Measurements from ENCODE around the gene PNPLA1.

The PNPLA1 gene

GRCh38 chr6:36285797-36286196 lies 15.9 kb downstream of the PNPLA1 start:
- no peak for DNase-seq (ENCODE audit: low read depth)

- DNase-seq (ENCODE audit: low read depth): no peak
These were observed 17.0 kb downstream of the PNPLA1 start for GRCh38 chr6:36286858-36287257.

GRCh38 chr6:36289281-36289878 lies 19.5 kb downstream of the PNPLA1 start:
- no peak for DNase-seq (ENCODE audit: low read depth)

DNA sequence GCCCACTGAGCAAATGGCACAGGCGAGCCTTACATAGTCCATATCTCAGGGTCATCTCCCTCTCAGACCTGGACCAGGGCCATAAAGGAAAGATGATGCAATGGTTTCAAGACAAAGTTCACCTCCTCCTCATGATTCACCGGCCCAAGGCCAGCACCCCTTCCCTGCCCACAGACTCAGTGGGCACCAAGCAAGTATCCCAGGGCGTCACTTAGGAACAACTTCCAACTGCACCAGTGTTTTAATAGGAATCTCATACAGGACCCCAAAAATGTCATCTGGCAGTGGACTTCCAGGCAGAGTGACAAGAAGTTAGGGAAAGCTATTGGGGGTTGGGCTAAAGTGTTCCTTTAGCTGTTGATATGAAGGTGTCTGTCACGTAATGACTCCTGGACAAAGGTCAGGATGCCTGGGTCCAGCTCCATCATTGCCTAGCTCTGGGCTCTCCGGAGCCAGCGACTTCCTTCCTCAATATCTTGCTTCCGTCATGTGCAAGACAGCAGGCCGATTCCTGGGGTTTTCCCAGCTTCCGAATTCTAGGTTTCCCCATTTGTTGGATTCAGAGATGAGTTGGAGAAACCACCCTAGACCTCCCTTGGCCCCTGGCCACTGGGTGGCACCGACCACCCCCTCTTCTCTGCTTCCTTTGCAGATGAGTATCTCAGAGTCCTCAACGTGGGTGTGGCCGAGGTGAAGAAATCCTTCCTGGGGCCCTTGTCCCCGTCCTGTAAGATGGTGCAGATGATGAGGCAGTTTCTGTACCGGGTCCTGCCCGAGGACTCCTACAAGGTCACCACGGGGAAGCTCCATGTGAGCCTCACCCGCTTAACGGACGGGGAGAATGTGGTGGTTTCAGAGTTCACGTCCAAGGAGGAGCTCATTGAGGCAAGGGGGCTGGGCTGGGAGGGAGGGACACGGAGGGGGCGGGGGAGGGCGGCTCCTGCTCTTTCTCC lies 21.1 kb downstream of the PNPLA1 start:
- DNase-seq (ENCODE audit: low read depth): no peak

GRCh38 chr6:36292170-36292569 lies 22.3 kb downstream of the PNPLA1 start:
- no peak for DNase-seq (ENCODE audit: low read depth)

GRCh38 chr6:36296240-36296639 lies 26.4 kb downstream of the PNPLA1 start:
- no peak for DNase-seq (ENCODE audit: low read depth)

GRCh38 chr6:36297051-36297450 lies 27.2 kb downstream of the PNPLA1 start:
- no peak for DNase-seq (ENCODE audit: low read depth)

DNA sequence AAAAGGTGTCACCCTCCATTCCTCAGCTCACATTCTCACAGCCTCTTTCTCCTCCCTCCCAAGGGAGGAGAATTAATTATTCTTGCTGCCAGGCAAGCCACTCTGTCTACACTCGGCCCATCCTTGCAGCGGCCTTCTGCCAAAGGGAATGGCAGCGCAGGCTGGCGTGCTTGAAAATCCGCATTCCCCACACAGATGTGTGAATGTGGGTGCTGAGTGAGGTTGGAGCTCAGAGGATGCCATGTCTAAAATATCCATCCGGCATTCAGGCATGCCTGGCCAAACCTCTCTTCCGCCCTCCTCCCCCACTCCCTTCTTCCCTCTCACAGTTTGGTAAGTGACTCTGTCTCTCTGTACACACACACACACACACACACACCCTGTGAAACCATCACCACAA lies 27.7 kb downstream of the PNPLA1 start:
- no peak for DNase-seq (ENCODE audit: low read depth)

DNA sequence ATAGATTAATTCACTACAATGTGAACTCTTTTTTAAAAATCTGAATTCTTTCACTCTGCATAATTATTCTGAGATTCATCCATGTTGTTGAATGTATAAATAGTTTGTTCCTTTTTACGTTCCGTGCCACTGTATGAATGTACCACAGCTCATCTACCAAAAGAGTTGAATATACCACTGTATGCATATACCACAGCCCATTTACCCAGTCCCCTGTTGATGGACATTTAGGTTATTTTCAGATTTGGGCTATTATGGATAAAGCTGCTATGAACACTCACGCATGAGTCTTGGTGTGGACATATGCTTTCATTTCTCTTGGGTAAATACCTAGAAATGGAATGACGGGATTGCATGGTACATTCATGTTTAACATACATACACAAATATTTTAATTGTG lies 28.2 kb downstream of the PNPLA1 start:
- no peak for DNase-seq (ENCODE audit: low read depth)

DNA sequence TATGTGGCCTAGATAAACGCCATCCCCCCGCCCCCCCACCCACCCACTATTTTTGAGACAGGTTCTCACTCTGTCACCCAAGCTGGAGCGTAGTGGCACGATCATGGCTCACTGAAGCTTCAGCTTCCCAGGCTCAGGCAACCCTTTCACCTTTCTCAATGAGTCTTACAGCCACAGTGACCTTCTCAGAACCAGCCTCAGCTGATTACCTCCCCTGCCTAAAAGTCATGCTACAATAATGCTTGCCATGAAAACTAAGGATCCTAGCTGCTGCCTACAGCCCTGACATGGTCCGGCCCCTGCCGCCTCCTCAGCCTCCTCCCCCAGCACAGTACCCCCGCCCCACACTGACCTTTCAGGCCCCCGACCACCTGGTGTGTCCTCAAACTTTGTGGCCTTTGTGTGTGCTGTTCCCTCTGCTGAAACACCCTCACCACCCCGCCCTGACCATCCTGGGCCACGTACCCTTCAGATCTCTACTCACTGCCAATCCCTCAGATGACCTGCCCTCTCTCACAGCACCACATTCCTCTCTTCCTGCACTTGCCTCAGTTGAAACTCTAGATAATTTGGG lies 31.3 kb downstream of the PNPLA1 start:
- no peak for DNase-seq (ENCODE audit: low read depth)

DNA sequence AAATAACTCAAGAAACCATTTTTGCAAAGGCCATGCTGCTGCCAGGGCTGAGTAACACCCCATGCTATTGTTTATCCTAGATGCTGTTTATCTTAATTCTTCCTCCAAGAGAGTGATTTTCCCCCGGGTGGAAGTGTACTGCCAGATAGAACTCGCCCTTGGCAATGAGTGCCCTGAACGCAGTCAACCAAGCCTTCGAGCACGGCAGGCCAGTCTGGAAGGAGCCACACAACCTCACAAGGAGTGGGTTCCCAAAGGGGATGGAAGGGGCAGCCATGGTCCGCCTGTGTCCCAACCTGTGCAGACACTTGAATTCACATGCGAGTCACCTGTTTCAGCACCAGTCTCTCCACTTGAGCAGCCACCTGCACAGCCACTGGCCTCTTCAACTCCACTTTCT lies 31.9 kb downstream of the PNPLA1 start:
- no peak for DNase-seq (ENCODE audit: low read depth)

- DNase-seq (ENCODE audit: low read depth): peak; percentile 62
These were observed 32.5 kb downstream of the PNPLA1 start for GRCh38 chr6:36302227-36302976.

DNA sequence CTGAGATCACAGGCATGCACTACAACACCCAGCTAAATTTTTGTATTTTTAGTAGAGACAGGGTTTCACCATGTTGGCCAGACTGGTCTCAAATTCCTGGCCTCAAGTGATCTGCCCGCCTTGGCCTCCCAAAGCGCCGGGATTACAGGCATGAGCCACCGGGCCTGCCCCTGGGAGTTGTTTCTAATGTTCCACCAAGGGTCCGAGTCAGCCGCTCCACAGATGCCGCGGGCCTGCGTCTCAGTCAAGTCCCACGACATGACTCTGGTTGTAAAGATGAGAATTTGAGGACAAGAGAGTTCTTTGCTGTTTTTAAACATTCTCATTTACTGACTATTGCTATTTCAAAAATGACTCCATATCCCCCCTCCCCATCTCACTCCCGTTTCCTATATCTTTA lies 36.0 kb downstream of the PNPLA1 start:
- no peak for DNase-seq (ENCODE audit: low read depth)

DNA sequence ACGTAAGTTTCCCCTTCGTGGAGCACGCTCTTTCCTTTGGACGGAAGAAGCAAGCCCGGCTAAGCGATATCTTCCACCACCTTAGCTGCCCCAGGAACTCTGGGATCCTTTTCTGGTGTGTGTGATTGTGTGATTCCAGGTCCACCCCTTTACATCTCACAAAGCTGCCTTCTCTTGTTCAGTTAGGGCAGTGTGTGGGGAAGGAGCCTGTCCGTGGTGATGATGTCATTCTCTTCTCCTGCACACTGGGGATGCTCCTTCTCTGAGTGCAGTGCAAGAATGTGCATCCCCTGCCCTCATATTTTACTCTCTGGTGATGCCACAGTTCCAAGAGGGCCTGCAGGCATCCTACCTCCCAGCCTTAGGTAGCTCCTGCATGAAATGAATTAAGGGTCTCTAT lies 36.5 kb downstream of the PNPLA1 start:
- no peak for DNase-seq (ENCODE audit: low read depth)

DNA sequence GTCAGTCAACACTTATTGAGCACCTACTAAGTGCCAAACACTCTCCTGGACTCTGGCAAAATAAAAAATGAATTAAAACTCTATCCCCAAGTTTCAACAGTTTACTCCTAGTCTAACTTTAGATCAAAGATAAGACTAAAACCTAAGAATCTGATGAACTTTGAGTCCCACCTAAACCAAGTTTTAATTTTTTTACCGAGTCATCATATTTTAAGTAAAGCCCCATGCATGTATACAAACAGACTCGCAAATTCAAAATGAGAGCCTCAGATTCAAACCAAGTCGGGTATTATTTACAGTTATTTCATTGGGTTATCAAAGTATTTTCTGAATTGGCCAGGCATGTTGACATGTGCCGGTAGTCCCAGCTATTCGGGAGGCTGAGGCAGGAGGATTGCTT lies 38.7 kb downstream of the PNPLA1 start:
- no peak for DNase-seq (ENCODE audit: low read depth)

GRCh38 chr6:36309203-36309602 lies 39.3 kb downstream of the PNPLA1 start:
- DNase-seq (ENCODE audit: low read depth): no peak

DNA sequence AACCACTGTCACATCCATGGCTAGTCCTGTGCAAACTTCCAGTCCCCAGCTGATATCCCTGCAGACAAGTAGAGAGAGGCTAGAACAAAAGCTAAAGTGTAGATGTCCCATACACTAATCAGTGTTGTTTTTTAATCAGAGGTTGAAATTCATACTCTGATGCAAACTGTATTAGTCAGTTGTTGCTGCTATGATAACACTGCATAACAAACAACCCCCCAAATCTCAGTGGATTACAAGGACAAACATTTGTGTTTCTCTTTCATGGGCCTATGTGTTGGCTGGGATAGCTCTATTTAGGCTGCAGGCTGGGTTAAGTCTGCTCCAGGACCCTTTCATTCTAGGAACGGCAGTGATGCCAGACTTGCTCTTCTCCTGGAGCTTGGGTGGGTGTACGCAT lies 40.0 kb downstream of the PNPLA1 start:
- no peak for DNase-seq (ENCODE audit: low read depth)

DNA sequence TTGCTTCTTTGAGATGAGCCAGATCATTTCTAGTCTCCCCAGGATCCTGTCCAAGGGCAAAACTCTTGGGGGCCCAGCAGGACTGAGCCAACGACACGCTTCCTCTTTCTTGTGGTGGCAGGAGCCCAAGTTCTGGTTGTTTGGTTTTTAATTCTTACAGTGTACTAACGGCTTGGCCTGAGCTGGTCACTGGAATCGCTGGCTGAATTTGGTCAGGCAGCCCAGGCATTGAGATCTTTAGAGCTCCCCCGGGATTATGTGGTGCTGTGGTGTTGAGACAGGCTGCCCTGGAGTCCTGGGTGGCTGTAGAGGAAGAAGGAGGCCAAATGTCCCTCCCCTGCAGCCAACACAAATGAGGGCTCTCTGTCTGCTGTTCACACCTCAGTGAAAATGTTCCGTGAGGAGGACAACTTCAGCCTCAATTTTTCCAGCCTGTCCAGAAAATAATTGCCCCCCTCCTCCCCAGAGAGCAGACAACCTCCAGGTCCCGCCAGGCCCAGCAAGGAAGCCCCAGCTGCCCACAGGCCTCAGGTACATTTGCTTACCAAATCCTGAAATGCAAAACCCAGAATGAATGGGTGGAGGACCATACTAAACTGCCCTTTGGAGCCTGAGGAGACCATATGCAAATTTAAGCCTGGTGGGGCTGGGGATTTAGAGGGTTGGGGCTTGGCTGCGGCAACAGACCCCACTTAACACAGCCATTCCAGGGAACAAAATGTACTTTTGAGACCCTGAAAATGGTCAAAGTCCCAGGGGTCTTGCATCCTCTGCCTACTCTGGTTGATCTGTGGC lies 43.2 kb downstream of the PNPLA1 start:
- no peak for DNase-seq (ENCODE audit: low read depth)

- DNase-seq (ENCODE audit: low read depth): no peak
These were observed 43.7 kb downstream of the PNPLA1 start for GRCh38 chr6:36313649-36313936.

DNA sequence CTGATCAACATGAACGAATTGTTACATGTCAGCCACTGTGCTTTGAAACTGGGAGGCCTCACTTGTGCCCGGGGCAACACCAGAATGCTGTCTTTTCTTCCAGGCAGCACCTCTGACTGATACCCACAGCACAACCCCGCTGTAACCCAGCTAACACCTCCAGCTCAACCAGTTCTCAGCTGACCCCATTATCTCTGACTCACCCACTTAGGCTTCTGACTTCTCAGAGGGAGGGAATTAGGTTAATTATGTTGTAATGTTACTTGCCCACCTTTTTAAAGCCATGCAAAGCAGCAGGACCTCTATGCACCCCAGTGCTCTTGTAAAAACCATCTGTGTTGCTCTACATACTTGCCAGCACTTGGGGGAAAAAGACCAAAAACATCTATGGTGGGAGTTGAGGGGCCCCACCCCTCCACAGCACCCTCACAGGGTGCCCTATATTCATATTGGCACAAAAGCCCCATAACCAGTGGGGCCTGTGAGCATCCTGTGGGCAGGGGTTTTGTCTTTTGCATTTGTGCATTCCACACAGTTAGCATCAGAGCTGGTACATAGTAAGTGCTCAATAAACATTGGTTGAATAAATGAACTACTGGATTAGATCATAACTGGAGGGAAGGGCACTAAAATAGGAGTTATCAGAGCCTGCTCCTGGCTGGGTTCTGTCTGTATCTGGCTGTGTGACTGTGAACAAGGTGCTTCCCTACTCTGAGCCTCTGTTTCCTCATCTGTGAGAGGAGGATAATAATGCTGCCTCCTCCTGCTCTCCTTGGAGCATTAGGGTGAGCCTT lies 44.6 kb downstream of the PNPLA1 start:
- no peak for DNase-seq (ENCODE audit: low read depth)

GRCh38 chr6:36315921-36316320 lies 46.1 kb downstream of the PNPLA1 start:
- DNase-seq (ENCODE audit: low read depth): no peak

Data from non-pigmented ciliary epithelial cell (primary cell).